ENCODE results near the gene HRCT1. TPM values are rescaled to one million over a fixed set of nuclear protein-coding genes. Genes with fewer than 3 reads are reported as not detected.
A peak's percentile ranks its signal among the peaks of the same experiment; 100 is the strongest.
"Not testable (repeated sequence)": the region's sequence is repeated elsewhere in the genome, so short reads cannot be mapped to it uniquely, and the experiment has no call there.

The HRCT1 gene
- total and polyA plus RNA-seq, 4 donors: 0.81 to 1.6 (median 1.2) TPM; not detected in 1

DNA sequence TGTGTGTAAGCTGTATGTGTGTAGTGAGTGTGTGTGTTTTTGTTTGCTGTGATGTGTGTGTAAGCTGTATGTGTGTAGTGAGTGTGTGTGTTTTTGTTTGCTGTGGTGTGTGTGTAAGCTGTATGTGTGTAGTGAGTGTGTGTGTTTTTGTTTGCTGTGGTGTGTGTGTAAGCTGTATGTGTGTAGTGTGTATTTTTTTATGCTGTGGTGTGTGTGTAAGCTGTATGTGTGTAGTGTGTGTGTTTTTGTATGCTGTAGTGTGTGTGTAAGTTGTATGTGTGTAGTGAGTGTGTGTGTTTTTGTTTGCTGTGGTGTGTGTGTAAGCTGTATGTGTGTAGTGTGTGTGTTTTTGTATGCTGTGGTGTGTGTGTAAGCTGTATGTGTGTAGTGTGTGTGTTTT, 7.4 kb downstream of the HRCT1 start:
- H3K4me3 ChIP-seq (ENCODE audit: low read depth, low read length); DNase-seq (ENCODE audit: low read depth in 4 of 6, low spot score in 6 of 6); H3K27ac ChIP-seq (ENCODE audit: low read depth, low read length); H3K36me3 ChIP-seq (ENCODE audit: control insufficient read depth, insufficient read depth, low read length); H3K9me3 ChIP-seq (ENCODE audit: control insufficient read depth, insufficient read depth, low read length); H3K27me3 ChIP-seq (ENCODE audit: control insufficient read depth, insufficient read depth, low read length): not testable (repeated sequence)
- peaks cover 21% of the 10 kb centered on the region for H3K4me1 ChIP-seq (ENCODE audit: control insufficient read depth, insufficient read depth, low read length)

DNA sequence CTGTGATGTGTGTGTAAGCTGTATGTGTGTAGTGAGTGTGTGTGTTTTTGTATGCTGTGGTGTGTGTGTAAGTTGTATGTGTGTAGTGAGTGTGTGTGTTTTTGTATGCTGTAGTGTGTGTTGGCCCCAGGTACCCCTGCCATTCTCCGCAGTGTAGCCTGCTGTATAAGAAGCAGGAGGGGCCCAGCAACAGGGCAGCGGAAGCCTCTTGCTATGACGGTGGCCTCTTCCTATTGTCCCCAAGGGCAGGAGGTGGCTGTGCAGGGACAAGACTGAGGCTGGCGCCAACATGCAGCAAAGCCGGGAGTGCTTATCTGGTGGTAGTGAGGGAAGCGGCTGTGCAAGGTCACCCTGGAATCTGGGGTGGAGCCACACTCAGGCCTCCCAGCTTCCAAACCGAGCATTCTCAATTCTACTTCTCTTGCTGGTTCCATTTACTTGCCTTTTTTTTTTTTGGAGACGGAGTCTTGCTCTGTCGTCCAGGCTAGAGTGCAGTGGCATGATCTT, 8.4 kb downstream of the HRCT1 start:
- Histone ChIP-seq H3K9me3 (ENCODE audit: control insufficient read depth, insufficient read depth, low read length) (no peaks in the 10 kb centered on the region), H3K27ac (ENCODE audit: low read depth, low read length) (no peak overlapping the region), H3K36me3 (ENCODE audit: control insufficient read depth, insufficient read depth, low read length) (peaks cover 3% of the 10 kb centered on the region), H3K4me1 (ENCODE audit: control insufficient read depth, insufficient read depth, low read length) (peaks cover 12% of the 10 kb centered on the region), H3K27me3 (ENCODE audit: control insufficient read depth, insufficient read depth, low read length) (no peaks in the 10 kb centered on the region), H3K4me3 (ENCODE audit: low read depth, low read length) (no peak overlapping the region)
- WGBS (ENCODE audit: insufficient coverage): 38% methylated on average over 6 of the region's 9 CpGs
- peak in 2 of 6 donors; percentile 14 to 63 for DNase-seq (ENCODE audit: low read depth in 4 of 6, low spot score in 6 of 6)

DNA sequence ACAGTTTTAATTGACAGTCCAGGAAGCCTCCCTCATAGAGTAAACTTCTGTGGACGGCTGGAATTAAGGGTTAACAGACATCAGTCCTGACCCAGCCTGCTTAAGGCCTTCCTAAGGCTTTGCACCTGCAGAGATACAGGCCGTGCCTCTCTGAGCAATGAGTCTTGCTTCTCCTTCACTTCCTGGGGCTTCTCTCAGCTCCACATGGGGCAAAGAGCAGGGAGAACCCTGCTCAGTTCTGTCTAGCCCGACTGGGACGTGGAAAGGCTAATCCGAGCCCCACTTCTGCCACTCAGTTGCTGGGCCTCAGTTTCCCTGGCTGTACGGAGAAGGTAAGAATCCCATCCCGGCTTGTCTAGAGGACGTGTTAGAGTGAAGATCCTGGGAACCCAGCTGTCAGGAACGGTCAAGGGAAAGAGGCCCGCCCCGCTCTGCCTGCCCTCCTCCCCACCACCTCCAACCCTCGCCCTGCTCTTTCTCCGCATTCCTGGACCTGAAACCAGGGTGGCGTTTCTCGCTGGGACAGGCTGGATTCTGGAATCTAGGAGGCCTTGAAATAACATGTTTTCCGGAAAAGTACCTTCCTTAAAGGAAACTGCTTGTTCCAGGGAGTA, 9.8 kb downstream of the HRCT1 start:
- no peak for DNase-seq (ENCODE audit: low read depth in 4 of 6, low spot score in 6 of 6)
- Histone ChIP-seq H3K4me1 (ENCODE audit: control insufficient read depth, insufficient read depth, low read length) (peaks cover 5% of the 10 kb centered on the region), H3K27ac (ENCODE audit: low read depth, low read length) (no peak overlapping the region), H3K27me3 (ENCODE audit: control insufficient read depth, insufficient read depth, low read length) (no peaks in the 10 kb centered on the region), H3K4me3 (ENCODE audit: low read depth, low read length) (no peak overlapping the region), H3K36me3 (ENCODE audit: control insufficient read depth, insufficient read depth, low read length) (no peaks in the 10 kb centered on the region), H3K9me3 (ENCODE audit: control insufficient read depth, insufficient read depth, low read length) (no peaks in the 10 kb centered on the region)
- 83% methylated on average over 15 of the region's 16 CpGs for WGBS (ENCODE audit: insufficient coverage)

DNA sequence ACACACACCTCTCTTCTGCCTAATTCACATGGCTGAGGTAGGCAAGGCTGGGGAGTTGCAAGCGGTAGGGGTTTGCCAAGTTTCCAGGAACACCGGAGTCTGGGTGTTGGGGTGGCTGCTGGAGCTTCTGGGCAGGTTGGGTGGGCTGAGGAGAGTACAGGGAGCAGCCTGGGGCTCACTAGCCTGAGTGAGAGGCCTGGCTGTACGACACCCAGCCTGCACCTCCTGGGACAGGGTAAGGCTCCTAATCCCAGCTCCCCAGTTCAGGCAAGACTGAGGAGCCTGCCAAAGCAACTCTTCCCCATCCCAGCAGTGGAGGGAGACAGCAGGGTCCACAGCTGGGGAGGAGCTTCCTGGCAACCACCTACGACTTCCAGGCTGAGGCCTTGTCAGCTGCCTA, 11.3 kb downstream of the HRCT1 start:
- H3K36me3 ChIP-seq (ENCODE audit: control insufficient read depth, insufficient read depth, low read length): no peaks in the 10 kb centered on the region
- no peaks in the 10 kb centered on the region for H3K9me3 ChIP-seq (ENCODE audit: control insufficient read depth, insufficient read depth, low read length)
- H3K27me3 ChIP-seq (ENCODE audit: control insufficient read depth, insufficient read depth, low read length): no peaks in the 10 kb centered on the region
- no peak overlapping the region for H3K4me3 ChIP-seq (ENCODE audit: low read depth, low read length)
- DNase-seq (ENCODE audit: low read depth in 4 of 6, low spot score in 6 of 6): no peak
- WGBS (ENCODE audit: insufficient coverage): 95% methylated on average over 4 of the region's 4 CpGs
- H3K27ac ChIP-seq (ENCODE audit: low read depth, low read length): no peak overlapping the region
- peaks cover 5% of the 10 kb centered on the region for H3K4me1 ChIP-seq (ENCODE audit: control insufficient read depth, insufficient read depth, low read length)

DNA sequence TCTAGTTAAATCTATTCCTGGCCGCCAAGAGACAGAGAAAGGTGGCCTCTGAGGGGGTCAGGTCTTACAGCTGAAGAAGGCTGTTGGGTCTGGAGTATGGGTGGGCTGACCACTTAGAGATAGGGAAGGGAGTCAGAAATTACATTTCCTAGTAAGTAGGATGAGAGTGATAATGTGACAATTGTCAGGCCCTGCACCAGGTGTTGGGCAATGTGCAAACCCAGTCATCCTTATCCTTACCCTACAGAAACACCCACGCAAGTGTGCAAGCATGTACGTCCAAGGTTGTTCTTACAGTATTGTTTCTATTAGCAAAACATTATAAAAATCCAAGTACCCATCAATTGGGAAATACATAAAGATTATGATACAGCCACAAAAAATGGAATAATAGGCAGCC, 12.8 kb downstream of the HRCT1 start:
- Histone ChIP-seq H3K36me3 (ENCODE audit: control insufficient read depth, insufficient read depth, low read length) (no peaks in the 10 kb centered on the region), H3K27me3 (ENCODE audit: control insufficient read depth, insufficient read depth, low read length) (no peaks in the 10 kb centered on the region), H3K4me3 (ENCODE audit: low read depth, low read length) (no peak overlapping the region), H3K9me3 (ENCODE audit: control insufficient read depth, insufficient read depth, low read length) (no peaks in the 10 kb centered on the region), H3K4me1 (ENCODE audit: control insufficient read depth, insufficient read depth, low read length) (no peaks in the 10 kb centered on the region), H3K27ac (ENCODE audit: low read depth, low read length) (no peak overlapping the region)
- WGBS (ENCODE audit: insufficient coverage): no CpG with 5 or more reads among the region's 3 CpGs
- no peak for DNase-seq (ENCODE audit: low read depth in 4 of 6, low spot score in 6 of 6)

DNA sequence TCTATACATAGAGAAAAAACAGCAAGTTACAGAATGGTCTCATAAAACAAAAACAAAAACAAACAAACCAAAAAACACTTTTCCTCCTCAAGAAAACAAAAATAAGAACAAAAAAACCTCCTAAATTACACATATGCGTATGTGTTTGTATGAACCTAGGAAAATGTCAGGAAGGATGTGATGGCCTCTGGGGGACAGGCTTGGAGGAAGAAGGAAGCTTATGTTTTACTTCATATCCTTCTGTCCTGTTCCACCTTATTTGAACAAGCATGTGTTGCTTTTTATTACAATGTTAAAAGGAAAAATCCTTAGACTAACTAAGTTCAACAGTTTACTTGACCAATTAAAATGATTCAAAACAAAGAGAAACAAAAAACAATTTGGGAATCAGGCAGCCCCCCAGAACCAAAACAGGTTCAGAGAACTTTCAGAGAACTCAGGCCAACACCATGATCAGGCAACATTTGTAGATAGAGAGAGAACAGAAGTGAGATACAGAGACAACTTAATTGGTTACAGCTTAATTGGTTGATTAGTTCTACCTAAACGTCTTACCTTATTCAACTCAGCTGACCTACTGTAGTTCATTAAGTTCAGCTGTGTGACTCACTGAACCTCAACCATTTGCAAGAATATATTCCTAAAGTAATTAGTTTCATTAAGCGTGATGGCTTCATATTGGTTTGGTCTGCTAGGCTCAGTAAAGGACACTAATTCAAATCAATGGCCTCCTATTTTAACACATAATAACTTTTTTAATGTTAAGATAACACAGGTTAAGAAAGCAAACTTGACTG, 13.4 kb downstream of the HRCT1 start:
- DNase-seq (ENCODE audit: low read depth in 4 of 6, low spot score in 6 of 6): peak in 1 of 6 donors; percentile 10
- WGBS (ENCODE audit: insufficient coverage): no CpG with 5 or more reads among the region's 3 CpGs
- Histone ChIP-seq H3K4me3 (ENCODE audit: low read depth, low read length) (no peak overlapping the region), H3K9me3 (ENCODE audit: control insufficient read depth, insufficient read depth, low read length) (no peaks in the 10 kb centered on the region), H3K36me3 (ENCODE audit: control insufficient read depth, insufficient read depth, low read length) (no peaks in the 10 kb centered on the region), H3K4me1 (ENCODE audit: control insufficient read depth, insufficient read depth, low read length) (peaks cover under 1% of the 10 kb centered on the region), H3K27me3 (ENCODE audit: control insufficient read depth, insufficient read depth, low read length) (no peaks in the 10 kb centered on the region), H3K27ac (ENCODE audit: low read depth, low read length) (no peak overlapping the region)

DNA sequence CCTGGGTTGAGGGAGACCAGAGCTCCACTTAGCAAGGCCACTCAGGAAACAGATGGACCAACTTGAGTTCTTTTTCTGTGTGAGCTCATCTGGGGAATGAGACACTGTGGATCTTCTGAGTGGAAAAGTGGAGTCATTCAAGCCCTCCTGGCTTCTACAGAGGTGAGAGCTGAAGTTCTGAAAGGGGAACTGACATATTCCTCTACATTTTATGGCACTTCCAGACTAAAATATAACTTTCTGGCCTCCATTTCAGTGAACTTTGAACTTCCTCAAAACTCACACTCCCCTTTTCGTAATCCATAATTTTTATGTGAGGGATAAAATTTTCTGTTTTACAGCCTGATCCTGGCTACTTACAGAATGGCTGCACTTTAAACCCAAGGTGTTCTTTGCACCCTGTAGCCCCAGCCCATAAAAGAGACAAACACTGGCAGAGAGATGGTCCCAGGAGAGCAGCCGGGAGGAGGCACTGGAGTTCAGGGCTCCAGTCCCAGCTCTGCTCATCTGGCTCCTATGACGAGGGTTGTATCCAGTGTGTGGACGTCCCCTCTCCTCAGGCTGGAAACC, 14.1 kb downstream of the HRCT1 start:
- DNase-seq (ENCODE audit: low read depth in 4 of 6, low spot score in 6 of 6): no peak
- Histone ChIP-seq H3K27me3 (ENCODE audit: control insufficient read depth, insufficient read depth, low read length) (no peaks in the 10 kb centered on the region), H3K36me3 (ENCODE audit: control insufficient read depth, insufficient read depth, low read length) (no peaks in the 10 kb centered on the region), H3K4me1 (ENCODE audit: control insufficient read depth, insufficient read depth, low read length) (peaks cover 6% of the 10 kb centered on the region), H3K27ac (ENCODE audit: low read depth, low read length) (no peak overlapping the region), H3K4me3 (ENCODE audit: low read depth, low read length) (no peak overlapping the region), H3K9me3 (ENCODE audit: control insufficient read depth, insufficient read depth, low read length) (no peaks in the 10 kb centered on the region)
- 79% methylated on average over 3 of the region's 4 CpGs for WGBS (ENCODE audit: insufficient coverage)

DNA sequence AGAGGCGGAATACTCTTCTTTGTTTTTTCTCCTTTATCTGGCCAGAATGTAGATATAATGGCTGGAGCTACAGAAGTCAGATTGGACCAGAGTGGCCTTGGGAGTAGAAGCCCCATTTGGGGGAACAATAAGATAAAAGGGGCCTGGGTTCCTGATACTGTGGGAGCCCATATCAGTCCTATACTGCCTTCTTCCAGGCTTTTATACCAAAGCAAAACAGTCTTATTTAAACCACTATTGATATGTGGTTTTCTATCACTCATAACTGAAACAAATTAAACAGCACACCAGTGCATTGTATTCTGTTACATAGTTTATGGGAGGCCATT, 17.6 kb downstream of the HRCT1 start:
- no peaks in the 10 kb centered on the region for H3K27me3 ChIP-seq (ENCODE audit: control insufficient read depth, insufficient read depth, low read length)
- no peak for DNase-seq (ENCODE audit: low read depth in 4 of 6, low spot score in 6 of 6)
- no peaks in the 10 kb centered on the region for H3K36me3 ChIP-seq (ENCODE audit: control insufficient read depth, insufficient read depth, low read length)
- H3K4me1 ChIP-seq (ENCODE audit: control insufficient read depth, insufficient read depth, low read length): peaks cover 7% of the 10 kb centered on the region
- no peaks in the 10 kb centered on the region for H3K9me3 ChIP-seq (ENCODE audit: control insufficient read depth, insufficient read depth, low read length)
- H3K4me3 ChIP-seq (ENCODE audit: low read depth, low read length): no peak overlapping the region
- WGBS (ENCODE audit: insufficient coverage): no CpG with 5 or more reads among the region's 1 CpG
- peak overlapping the region; percentile 4 for H3K27ac ChIP-seq (ENCODE audit: low read depth, low read length)

DNA sequence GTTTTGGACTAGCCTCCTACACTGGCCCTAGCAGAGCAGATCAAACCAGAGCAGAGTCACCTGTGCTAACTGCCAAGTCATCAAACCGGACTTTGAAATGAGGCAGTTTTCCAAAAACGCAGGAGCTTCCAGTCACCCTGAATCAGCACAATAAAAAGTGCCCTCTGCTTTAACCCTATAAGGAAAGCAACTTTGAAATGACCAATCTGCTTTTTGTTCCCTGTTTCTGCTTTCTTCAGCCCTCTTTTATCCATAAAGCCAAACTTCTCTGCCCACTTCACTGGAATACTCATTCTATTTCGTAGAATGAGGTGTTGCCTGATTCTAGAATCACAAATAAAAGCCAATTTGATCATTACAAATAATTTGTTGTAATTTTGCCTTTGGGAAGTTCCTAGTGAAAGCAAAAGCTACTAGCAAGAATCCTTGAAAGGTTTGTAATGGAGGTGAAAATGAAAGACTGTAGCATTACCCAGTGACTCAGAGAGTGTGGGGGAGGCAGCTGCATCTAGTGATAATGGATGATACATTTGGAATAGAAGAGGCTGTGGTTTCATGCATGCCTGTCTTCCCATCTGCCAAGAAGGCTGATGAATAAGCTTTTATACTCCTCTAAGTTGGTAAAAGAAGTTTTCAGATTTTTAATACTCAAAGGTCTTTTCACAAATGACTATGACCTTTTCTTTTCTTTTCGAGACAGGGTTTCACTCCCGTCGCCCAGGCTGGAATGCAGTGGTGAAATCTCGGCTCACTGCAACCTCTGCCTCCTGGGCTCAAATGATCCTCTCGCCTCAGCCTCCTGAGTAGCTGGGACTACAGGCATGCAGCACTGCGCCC, 18.1 kb downstream of the HRCT1 start:
- peaks cover 7% of the 10 kb centered on the region for H3K4me1 ChIP-seq (ENCODE audit: control insufficient read depth, insufficient read depth, low read length)
- 69% methylated on average over 8 of the region's 9 CpGs for WGBS (ENCODE audit: insufficient coverage)
- DNase-seq (ENCODE audit: low read depth in 4 of 6, low spot score in 6 of 6): no peak

More for the DNA sequence above, 18.1 kb downstream of the HRCT1 start:
- Histone ChIP-seq H3K9me3 (ENCODE audit: control insufficient read depth, insufficient read depth, low read length) (no peaks in the 10 kb centered on the region), H3K4me3 (ENCODE audit: low read depth, low read length) (no peak overlapping the region), H3K27ac (ENCODE audit: low read depth, low read length) (peak overlapping the region; percentile 4), H3K27me3 (ENCODE audit: control insufficient read depth, insufficient read depth, low read length) (no peaks in the 10 kb centered on the region), H3K36me3 (ENCODE audit: control insufficient read depth, insufficient read depth, low read length) (no peaks in the 10 kb centered on the region)
